Dendritic cell treated with granulocyte-macrophage colony-stimulating factor and Interleukin-4, amounts not matched to agents 40 ng/mL and 50 ng/mL, for 4 days (primary cell): ENCODE measurements around the gene RIMBP2.

Experiments
- H3K27ac Mint-ChIP-seq: one replicate; pipeline ENCODE4 v1.8.0; 2022; ENCODE audit warnings: mild to moderate bottlenecking, mixed read lengths
- H3K27me3 Mint-ChIP-seq: one replicate; pipeline ENCODE4 v1.8.0; 2022; ENCODE audit warnings: mild to moderate bottlenecking, mixed read lengths
- H3K36me3 Mint-ChIP-seq: one replicate; pipeline ENCODE4 v1.8.0; 2022; ENCODE audit warnings: low read depth, mixed read lengths
- H3K4me1 Mint-ChIP-seq: one replicate; pipeline ENCODE4 v1.8.0; 2022; ENCODE audit warnings: low read depth, mixed read lengths
- H3K4me3 Mint-ChIP-seq: one replicate; pipeline ENCODE4 v1.8.0; 2022; ENCODE audit warnings: mild to moderate bottlenecking, moderate library complexity, mixed read lengths
- H3K9me3 Mint-ChIP-seq: one replicate; pipeline ENCODE4 v1.8.0; 2022; ENCODE audit warnings: mixed read lengths
- intact Hi-C: fragments of 100-400 bp; cut with micrococcal nuclease; formaldehyde crosslinking; loops from one replicate; pipeline ENCODE4 v1.15.0; 2022

Gene RIMBP2

GRCh38 chr12:130433834-130434233, 282.3 kb downstream of the RIMBP2 start:
- no peak overlapping the region for H3K27ac Mint-ChIP-seq
- peaks cover 30% of the 10 kb centered on the region for H3K9me3 Mint-ChIP-seq
- no peaks in the 10 kb centered on the region for H3K27me3 Mint-ChIP-seq
- no peak overlapping the region for H3K4me3 Mint-ChIP-seq
- H3K4me1 Mint-ChIP-seq: no peaks in the 10 kb centered on the region
- intact Hi-C loops: no loop called here
- H3K36me3 Mint-ChIP-seq: no peaks in the 10 kb centered on the region

GRCh38 chr12:130433411-130433810, 282.7 kb downstream of the RIMBP2 start:
- Mint-ChIP-seq H3K4me3 (no peak overlapping the region), H3K4me1 (no peaks in the 10 kb centered on the region), H3K9me3 (peaks cover 26% of the 10 kb centered on the region), H3K27ac (no peak overlapping the region), H3K36me3 (no peaks in the 10 kb centered on the region), H3K27me3 (no peaks in the 10 kb centered on the region)
- intact Hi-C loops: no loop called here

GRCh38 chr12:130431176-130431575, 284.9 kb downstream of the RIMBP2 start:
- peaks cover 11% of the 10 kb centered on the region for H3K9me3 Mint-ChIP-seq
- H3K36me3 Mint-ChIP-seq: no peaks in the 10 kb centered on the region
- no peak overlapping the region for H3K4me3 Mint-ChIP-seq
- no peak overlapping the region for H3K27ac Mint-ChIP-seq
- no peaks in the 10 kb centered on the region for H3K27me3 Mint-ChIP-seq
- intact Hi-C loops: no loop called here
- no peaks in the 10 kb centered on the region for H3K4me1 Mint-ChIP-seq

GRCh38 chr12:130429656-130430505, 286.2 kb downstream of the RIMBP2 start:
- Mint-ChIP-seq H3K27me3 (no peaks in the 10 kb centered on the region), H3K9me3 (peaks cover 10% of the 10 kb centered on the region), H3K36me3 (no peaks in the 10 kb centered on the region), H3K4me1 (no peaks in the 10 kb centered on the region), H3K27ac (no peak overlapping the region), H3K4me3 (no peak overlapping the region)
- intact Hi-C loops: no loop called here

GRCh38 chr12:130428116-130428515, 288.0 kb downstream of the RIMBP2 start:
- H3K9me3 Mint-ChIP-seq: no peaks in the 10 kb centered on the region
- no peaks in the 10 kb centered on the region for H3K36me3 Mint-ChIP-seq
- no peak overlapping the region for H3K4me3 Mint-ChIP-seq
- intact Hi-C loops: no loop called here
- no peaks in the 10 kb centered on the region for H3K4me1 Mint-ChIP-seq
- H3K27ac Mint-ChIP-seq: no peak overlapping the region
- H3K27me3 Mint-ChIP-seq: no peaks in the 10 kb centered on the region

GRCh38 chr12:130427381-130427887, 288.7 kb downstream of the RIMBP2 start:
- Mint-ChIP-seq H3K27ac (no peak overlapping the region), H3K36me3 (no peaks in the 10 kb centered on the region), H3K4me1 (no peaks in the 10 kb centered on the region), H3K27me3 (no peaks in the 10 kb centered on the region), H3K4me3 (no peak overlapping the region), H3K9me3 (no peaks in the 10 kb centered on the region)
- intact Hi-C loops: no loop called here

- H3K4me1 Mint-ChIP-seq: no peaks in the 10 kb centered on the region
- no peak overlapping the region for H3K4me3 Mint-ChIP-seq
- no peaks in the 10 kb centered on the region for H3K9me3 Mint-ChIP-seq
- no peaks in the 10 kb centered on the region for H3K36me3 Mint-ChIP-seq
- intact Hi-C loops: no loop called here
- H3K27ac Mint-ChIP-seq: no peak overlapping the region
- no peaks in the 10 kb centered on the region for H3K27me3 Mint-ChIP-seq
These were observed 290.3 kb downstream of the RIMBP2 start for GRCh38 chr12:130425698-130426245.

- H3K4me3 Mint-ChIP-seq: no peak overlapping the region
- H3K27ac Mint-ChIP-seq: no peak overlapping the region
- H3K27me3 Mint-ChIP-seq: no peaks in the 10 kb centered on the region
- H3K36me3 Mint-ChIP-seq: no peaks in the 10 kb centered on the region
- no peaks in the 10 kb centered on the region for H3K9me3 Mint-ChIP-seq
- no peaks in the 10 kb centered on the region for H3K4me1 Mint-ChIP-seq
- intact Hi-C loops: no loop called here
These were observed 291.0 kb downstream of the RIMBP2 start for GRCh38 chr12:130424858-130425697.

GRCh38 chr12:130423991-130424857, 291.9 kb downstream of the RIMBP2 start:
- Mint-ChIP-seq H3K27ac (no peak overlapping the region), H3K9me3 (no peaks in the 10 kb centered on the region)
- intact Hi-C loops: no loop called here

GRCh38 chr12:130423136-130423535, 293.0 kb downstream of the RIMBP2 start:
- Mint-ChIP-seq H3K27me3 (no peaks in the 10 kb centered on the region), H3K27ac (no peak overlapping the region), H3K4me3 (no peak overlapping the region), H3K4me1 (no peaks in the 10 kb centered on the region), H3K9me3 (no peaks in the 10 kb centered on the region), H3K36me3 (no peaks in the 10 kb centered on the region)
- intact Hi-C loops: no loop called here

More at GRCh38 chr12:130423991-130424857, 291.9 kb downstream of the RIMBP2 start:
- H3K36me3 Mint-ChIP-seq: no peaks in the 10 kb centered on the region
- H3K27me3 Mint-ChIP-seq: no peaks in the 10 kb centered on the region
- no peak overlapping the region for H3K4me3 Mint-ChIP-seq
- H3K4me1 Mint-ChIP-seq: no peaks in the 10 kb centered on the region

GRCh38 chr12:130422676-130423075, 293.4 kb downstream of the RIMBP2 start:
- H3K27me3 Mint-ChIP-seq: no peaks in the 10 kb centered on the region
- H3K4me1 Mint-ChIP-seq: no peaks in the 10 kb centered on the region
- intact Hi-C loops: no loop called here
- H3K9me3 Mint-ChIP-seq: no peaks in the 10 kb centered on the region
- no peaks in the 10 kb centered on the region for H3K36me3 Mint-ChIP-seq
- H3K4me3 Mint-ChIP-seq: no peak overlapping the region
- H3K27ac Mint-ChIP-seq: no peak overlapping the region

GRCh38 chr12:130421896-130422295, 294.2 kb downstream of the RIMBP2 start:
- H3K4me1 Mint-ChIP-seq: no peaks in the 10 kb centered on the region
- H3K27ac Mint-ChIP-seq: no peak overlapping the region
- H3K4me3 Mint-ChIP-seq: no peak overlapping the region
- H3K36me3 Mint-ChIP-seq: no peaks in the 10 kb centered on the region
- intact Hi-C loops: no loop called here
- no peaks in the 10 kb centered on the region for H3K27me3 Mint-ChIP-seq
- H3K9me3 Mint-ChIP-seq: no peaks in the 10 kb centered on the region

- Mint-ChIP-seq H3K4me3 (no peak overlapping the region), H3K4me1 (no peaks in the 10 kb centered on the region), H3K27ac (no peak overlapping the region), H3K36me3 (no peaks in the 10 kb centered on the region), H3K27me3 (peaks cover 1% of the 10 kb centered on the region), H3K9me3 (no peaks in the 10 kb centered on the region)
- intact Hi-C loops: no loop called here
These were observed 296.0 kb downstream of the RIMBP2 start for GRCh38 chr12:130420071-130420470.
